Epithelial cell of prostate (primary cell): Measurements from ENCODE around the gene DCLK1.
"Not testable (repeated sequence)": the region's sequence is repeated elsewhere in the genome, so short reads cannot be mapped to it uniquely, and the experiment has no call there.

Experiments used
- DNase-seq: peaks from one replicate; pipeline ENCODE4 v3.0.0-alpha.2; 2011; ENCODE audit warnings: low read depth, low spot score
- H3K27ac ChIP-seq: fragments of 450-650 bp; 2 replicates; pipeline ENCODE4 v1.5.1; 2017; ENCODE audit warnings: mild to moderate bottlenecking

The DCLK1 gene

DNA sequence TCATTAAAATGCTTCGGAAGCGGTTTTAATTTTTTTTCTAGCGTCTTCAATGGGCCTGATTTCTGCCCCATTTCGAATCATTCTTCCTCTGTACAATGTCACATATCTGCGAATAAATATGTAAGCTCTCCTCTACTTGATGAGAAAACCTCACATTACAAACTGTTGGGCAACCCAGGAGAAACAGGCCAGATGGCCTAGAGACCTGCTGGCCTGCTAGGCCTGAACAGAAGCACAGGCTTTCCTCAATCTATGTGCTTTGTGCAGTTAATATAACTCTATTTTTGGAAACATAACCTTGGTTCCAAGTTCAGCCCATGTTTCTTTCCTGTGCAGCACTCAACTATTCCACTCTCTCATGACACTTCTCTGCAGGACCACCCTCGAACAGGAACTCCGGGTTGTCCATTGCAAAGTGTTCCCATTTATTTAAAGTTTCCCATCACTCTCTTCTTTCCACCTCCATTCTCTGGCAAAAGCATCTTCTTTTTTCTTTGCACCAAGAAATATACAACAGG lies 42.0 kb downstream of the DCLK1 start:
- H3K27ac ChIP-seq: no peak overlapping the region
- no peak for DNase-seq

DNA sequence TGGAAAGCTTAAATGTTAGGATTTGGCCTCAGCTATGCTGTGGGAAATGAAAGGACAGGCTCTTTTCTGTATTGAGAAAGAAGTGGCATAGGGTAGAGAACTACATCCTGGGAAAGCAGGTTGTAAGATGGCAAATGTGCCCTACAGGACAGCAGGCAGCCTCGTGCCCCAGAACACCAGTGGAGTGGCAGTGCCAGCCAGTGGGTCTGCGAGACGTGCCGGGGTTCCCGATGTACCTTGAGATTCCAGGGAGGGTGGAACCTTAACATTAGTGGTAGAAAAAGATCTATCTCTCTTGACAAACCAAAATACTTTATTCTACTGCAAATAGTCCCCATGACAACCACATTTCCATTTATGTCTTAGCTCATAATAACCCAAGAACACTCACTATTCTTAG lies 42.7 kb downstream of the DCLK1 start:
- no peak for DNase-seq
- H3K27ac ChIP-seq: no peak overlapping the region

DNA sequence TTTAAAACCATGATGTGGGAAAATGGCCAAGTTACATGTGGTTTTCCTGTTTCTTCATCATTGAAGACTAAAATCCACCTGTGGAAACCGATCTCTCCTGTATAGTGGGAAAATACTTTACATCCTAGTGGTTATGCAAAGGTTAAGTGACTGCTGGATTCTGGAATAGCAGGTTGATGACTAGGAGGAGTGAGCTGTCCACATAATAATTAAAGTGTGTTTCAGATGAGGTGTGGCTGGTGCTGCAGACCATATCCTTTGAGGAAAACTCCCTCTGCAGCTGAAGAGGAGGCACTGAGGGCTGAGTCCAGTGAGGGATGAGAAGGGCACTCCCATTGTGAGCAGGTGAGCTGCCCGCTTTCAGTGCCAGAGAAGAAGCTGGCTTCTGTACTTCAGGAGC lies 43.2 kb downstream of the DCLK1 start:
- peak; percentile 12 for DNase-seq
- H3K27ac ChIP-seq: no peak overlapping the region

DNA sequence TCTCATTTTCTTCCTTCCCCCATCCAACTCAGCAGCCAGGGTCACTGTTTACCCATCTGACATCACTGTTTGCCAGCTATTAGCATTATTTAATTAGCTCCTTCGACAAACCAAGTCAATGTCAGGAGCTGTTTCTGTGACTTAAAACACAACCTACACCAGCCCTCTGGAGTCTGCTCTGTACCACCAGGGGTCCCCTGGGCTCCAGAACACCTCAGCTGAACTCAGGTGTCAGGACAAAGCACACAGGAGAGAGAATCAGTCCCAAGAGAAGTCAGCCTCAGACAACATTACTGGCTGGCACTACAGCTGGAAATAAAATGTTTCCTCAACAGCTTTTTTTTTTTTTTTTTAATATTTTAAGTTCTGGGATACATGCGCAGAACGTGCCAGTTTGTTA lies 45.1 kb downstream of the DCLK1 start:
- no peak overlapping the region for H3K27ac ChIP-seq
- no peak for DNase-seq

DNA sequence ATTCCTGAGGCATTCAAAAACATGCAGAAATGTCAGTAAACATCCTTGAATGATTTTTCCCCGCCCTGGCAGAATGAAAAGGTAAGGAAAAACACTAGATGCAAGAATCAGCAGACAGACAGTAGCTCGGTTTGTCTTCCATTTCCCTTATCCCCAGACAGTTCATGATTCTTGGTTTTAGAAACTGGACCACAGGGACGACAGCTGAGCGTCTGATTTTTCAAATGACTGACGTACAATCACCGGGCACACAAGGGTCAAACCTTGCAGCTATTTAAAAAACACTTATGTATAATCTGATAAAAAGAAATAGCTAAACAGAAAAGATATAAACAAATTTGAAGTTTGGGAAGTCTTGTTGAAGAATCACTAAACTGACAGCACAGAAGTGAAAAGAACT lies 47.1 kb downstream of the DCLK1 start:
- H3K27ac ChIP-seq: no peak overlapping the region
- DNase-seq: no peak

DNA sequence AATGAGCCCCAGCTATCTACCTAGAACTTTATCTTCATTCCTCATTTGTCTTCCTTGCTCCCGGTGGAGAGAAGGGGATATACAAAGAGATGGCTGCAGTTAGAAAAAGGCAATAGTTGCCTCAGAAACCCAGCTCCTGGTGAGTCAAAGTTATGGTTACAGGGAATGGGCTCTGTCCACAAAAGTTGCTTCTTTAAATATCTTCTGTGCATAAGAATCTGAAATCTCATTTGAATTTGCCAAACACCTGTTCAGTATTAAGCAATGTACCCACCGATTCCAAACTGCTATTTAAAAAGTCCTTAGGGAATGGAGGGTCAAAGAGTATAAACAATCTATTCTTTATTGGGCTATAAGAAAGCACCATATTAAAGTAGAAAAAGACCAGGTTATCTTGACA lies 48.4 kb downstream of the DCLK1 start:
- no peak overlapping the region for H3K27ac ChIP-seq
- DNase-seq: no peak

DNA sequence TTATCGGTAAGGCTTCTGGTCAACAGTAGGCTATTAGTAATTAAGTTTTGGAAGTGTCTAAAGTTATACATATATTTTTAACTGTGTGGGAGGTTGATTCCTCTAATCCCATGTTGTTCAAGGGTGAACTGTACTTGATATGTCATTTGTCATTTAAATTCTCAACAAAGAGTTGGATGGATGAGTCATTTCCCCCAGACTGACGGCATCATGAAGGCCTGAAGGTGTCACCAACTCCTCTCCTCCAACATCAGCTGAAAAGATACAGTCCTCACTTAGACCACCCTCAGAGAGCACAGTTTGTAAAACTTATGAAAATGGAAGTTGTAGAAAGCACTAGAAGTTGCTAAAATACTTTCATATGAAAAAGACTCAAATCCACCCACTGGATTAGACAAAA lies 48.8 kb downstream of the DCLK1 start:
- no peak overlapping the region for H3K27ac ChIP-seq
- no peak for DNase-seq

DNA sequence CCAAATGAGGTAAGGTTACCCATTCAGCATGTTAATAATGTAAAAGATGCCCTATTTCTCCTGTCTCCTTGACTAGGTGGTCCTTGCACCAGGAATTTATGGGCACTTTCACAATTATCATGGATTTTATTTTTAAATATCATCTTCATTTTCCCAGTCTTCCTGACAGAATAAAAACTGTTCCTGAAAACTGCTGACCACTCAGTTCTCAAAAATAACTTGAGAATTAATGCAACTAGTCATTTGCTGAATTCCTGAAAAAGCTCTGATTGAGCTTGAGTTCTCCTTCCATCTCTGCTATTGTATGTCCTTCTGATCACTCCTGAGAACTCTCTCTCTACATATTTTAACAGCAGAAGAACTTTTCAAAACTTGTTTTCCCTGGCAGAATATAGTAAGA lies 55.0 kb downstream of the DCLK1 start:
- DNase-seq: no peak
- no peak overlapping the region for H3K27ac ChIP-seq

DNA sequence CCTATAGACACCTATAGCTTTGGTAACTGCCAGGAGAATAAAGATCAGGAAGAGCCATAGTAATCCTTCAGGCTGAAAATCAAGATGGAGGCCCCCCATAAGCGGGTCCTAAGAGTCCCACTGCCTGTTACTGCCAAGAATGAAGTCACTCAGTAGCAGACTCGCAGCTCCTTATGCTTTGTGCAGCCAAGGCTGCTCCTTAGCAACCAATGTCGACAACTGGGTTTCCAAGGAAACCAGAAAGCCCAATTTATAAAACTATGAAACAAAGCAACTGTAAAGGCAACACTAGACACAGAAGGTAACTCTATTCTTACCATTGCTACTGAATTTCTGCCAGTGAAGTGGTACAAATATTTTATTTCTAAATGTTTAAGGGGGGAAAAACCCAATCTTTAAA lies 56.5 kb downstream of the DCLK1 start:
- H3K27ac ChIP-seq: no peak overlapping the region
- DNase-seq: no peak

DNA sequence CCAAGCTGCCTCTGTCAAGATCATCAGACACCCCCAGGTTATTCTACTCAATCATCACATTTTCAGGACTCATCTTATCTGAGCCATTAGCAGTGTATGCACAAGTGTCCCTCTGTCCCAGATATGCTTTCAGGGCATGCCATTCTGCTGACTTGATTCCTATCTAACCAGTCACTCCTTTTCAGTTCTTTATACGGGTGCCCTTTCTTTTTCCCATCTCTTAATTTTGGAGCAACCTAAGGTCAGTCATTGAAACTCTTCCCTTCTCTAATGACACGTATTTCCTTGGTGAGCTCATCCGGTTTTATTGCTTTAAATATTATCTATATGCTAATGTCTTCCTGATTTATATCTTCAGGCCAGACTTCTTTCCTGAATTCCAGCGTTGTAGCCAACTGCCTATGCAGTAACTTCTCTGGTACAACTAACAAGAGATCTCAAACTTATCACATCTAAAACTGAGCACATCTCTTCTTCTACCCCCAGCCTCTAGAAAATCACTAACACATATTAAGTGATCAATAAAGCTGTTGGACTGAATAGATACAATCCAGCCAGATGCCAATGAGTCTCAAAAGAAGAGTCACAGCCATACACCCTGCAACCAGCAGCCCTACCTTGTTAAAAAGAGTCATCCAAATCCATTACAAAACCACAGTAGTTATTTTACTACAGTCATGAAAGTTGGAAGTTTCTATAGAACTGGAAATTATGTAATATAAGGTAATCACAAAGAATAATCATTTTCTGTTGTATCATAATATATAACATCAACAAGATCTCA lies 58.8 kb downstream of the DCLK1 start:
- no peak for DNase-seq
- no peak overlapping the region for H3K27ac ChIP-seq

DNA sequence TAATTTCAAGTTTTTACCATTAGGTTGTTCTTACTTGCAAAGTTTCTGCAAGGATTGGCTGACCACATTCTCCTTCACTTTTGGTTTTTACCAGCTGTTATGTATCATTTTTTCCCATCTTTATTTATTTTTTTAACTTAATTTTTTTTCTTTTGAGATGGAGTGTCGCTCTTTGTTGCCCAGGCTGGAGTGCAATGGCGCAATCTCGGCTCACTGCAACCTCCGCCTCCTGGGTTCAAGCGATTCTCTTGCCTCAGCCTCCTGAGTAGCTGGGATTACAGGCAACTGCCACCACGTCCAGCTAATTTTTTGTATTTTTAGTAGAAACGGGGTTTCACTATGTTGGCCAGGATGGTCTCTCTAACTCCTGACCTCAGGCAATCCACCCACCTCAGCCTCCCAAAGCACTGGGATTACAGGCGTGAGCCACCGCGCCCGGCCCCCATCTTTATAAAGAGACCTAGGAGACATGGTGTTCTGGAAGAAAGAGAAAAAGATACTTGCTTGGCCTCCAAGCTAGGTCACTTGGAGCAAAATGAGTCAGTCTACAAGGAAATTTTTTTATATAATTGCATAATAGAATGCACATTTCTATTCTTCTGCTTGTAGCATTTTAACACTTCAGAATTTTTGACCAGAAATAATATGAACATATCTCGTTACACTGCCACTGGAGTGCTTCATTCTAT lies 60.5 kb downstream of the DCLK1 start:
- not testable (repeated sequence) for DNase-seq, H3K27ac ChIP-seq

DNA sequence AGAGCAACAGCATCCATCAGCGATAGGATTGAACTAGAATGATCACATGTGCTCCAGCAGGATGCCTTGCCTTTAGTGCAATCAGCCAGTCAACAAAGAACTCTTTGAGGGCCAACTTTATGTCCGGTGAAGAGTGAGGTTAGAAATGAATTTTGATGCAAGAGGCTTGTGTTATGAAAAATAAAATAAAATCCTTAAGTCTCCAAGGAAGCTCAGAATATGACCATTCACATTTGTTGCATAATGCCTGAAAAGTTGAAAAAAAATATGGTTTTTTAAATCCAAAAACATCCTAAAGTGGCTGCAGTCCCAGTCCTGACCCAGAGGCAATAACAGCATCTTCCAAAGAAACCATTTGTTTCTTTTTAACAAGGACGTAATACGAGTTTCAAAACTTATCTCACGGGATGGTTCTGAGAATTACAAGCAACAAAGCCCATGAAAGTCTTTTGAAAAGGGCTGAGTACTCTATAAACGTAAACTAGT lies 61.3 kb downstream of the DCLK1 start:
- no peak for DNase-seq
- no peak overlapping the region for H3K27ac ChIP-seq

DNA sequence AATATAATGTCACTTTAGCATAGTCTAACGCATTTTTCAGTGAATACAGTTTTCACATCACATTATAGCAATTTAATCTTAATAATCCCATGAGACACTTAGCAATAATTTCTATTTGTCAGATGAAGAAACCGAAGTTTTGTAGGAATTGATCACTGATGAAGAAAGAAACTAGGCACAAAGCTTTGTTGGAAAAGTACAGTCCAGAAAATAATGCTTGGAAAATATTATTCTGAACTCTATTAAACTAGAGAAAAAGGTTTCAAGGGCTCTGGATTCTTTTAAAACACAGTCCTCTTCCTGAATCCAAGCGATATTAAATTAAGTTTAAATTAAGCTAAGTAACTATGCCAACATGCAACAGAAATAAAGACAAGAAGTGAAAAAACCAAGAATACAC lies 62.2 kb downstream of the DCLK1 start:
- no peak for DNase-seq
- H3K27ac ChIP-seq: no peak overlapping the region

DNA sequence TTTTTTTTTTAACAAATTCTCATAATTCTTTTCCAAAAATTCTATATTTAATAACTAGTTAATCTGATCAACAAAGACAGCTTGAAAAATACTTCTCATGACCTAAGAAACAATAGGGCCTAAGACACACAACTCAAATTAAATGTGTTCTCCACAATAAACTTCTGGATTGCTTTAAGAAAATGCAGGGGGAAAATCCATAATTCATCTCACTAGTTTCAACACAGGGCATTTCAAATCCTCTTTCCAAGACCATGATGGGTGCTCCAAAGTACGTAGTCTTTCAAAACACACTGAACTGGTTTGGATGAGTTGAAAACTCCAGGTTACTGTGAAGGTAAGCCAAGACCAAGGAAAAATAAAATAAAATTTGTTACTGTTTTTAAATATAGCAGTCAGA lies 62.6 kb downstream of the DCLK1 start:
- DNase-seq: no peak
- H3K27ac ChIP-seq: no peak overlapping the region

DNA sequence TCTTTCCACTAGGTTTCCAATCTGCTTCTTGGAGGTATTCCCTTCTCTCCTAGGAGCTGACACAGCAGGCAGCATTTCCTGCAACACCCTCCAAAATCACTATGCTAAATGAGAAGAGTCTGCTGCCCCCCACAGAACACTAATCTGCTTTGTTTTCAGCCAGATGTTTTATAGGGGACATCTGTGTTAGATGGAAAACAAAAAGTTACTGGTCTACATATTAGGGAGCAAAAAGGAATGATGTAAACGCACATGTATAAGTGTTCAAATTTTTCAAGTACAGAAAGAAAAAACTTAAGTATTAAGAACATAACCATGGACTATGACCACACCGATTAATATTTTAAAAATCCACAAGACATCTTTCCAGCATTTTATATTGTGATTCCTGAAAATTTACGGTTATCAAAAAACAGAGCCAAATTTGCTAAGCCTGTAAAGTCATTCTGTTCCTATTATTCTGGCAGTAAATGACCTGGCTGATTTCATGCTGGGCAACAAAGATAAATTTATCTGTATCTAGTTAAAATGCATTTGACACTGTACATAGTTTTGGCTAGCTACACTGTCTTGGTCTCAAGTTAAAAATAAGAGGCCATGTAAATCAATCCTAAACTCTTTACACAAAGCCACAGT lies 63.3 kb downstream of the DCLK1 start:
- no peak for DNase-seq
- H3K27ac ChIP-seq: no peak overlapping the region

DNA sequence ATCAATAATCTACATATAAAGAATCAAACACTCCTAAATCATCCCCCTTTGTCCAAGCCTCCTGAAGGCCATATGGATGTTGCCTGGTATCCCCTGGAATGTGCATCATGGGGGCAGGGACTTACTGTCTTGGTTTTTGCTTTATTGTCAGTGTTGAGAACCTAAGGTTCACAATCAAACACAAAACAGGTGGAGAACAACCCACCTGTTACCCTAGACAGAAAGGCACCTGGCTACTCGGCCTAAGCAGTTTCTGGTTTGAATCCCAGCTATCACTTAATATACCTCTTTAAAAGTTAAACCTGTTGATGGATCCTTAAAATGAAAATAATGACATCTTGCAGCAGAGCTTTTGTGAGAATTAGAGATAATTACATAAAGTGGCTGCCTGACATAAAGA lies 68.9 kb downstream of the DCLK1 start:
- no peak overlapping the region for H3K27ac ChIP-seq
- DNase-seq: no peak

DNA sequence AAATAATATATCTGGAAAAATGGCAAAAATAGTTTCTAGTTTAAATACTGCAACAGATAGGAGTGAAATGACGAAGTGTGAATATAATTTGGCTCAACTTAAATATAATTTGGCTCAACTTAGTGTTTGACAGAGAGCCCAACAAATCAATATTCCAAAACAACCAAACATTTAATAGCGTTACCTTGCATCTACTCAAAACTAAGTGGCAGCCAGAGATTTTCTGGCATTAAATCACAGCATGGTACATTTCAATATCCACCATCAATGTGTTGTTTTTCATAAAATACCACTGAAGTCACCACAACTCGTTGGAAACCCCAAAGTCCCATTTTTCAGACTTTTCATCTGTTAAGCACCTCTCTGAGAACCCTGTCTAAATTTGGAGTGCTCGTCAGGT lies 69.6 kb downstream of the DCLK1 start:
- no peak overlapping the region for H3K27ac ChIP-seq
- no peak for DNase-seq

DNA sequence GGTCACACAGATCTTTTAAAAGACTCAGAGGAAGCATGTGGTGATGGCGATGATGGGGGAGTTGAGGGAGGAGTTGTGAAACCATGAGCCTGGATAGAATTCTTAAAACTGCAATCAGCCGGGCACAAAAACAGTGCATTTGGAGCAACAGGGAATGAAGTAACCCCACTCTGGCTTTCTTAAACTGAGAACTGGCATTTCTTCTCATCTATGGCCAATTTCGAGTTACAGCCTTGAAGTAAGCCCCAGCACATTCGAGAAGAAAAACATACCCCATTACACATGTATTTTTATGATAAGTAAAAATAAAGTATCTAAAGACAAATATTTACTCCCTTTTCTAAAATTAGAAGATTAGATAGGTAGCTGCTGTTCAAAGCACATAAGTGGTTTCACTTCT lies 70.1 kb downstream of the DCLK1 start:
- no peak overlapping the region for H3K27ac ChIP-seq
- no peak for DNase-seq

DNA sequence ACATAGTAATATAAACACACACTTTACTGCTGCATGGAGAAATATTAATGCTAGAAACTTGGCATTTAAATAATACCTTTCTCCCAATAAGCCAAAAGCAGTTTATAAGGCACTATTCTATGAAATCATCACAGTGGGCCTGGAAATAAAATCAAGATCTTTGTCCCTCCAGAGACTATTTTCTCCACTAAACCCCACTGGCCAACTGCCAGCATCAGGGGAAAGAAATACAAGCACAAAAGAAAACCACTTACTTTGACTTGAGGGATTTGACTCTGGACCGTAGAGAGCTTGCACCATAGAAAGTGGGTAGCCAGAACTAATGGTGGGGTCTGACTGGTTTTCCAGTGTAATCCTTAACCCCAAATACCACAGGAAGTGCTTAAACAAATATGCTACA lies 71.9 kb downstream of the DCLK1 start:
- no peak overlapping the region for H3K27ac ChIP-seq
- DNase-seq: no peak

DNA sequence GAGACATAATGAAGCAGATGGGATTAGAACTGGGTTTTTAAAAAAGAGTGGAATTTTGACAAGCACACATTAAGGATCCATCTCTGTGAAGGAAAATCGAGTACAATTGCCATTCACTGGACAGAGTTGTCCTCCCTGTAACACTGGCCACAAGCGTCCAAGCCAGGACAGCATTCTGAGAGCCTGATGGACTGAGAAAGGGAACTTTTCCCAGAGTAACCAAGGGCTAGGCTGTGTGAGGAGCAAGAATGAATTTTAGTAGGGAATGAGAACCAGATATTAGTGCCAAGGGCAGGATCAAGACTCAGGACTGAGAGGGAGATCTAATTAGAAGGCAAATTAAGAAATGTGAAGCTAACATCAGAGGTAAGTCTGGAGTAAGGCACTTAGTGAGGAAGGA lies 73.1 kb downstream of the DCLK1 start:
- no peak for DNase-seq
- no peak overlapping the region for H3K27ac ChIP-seq

DNA sequence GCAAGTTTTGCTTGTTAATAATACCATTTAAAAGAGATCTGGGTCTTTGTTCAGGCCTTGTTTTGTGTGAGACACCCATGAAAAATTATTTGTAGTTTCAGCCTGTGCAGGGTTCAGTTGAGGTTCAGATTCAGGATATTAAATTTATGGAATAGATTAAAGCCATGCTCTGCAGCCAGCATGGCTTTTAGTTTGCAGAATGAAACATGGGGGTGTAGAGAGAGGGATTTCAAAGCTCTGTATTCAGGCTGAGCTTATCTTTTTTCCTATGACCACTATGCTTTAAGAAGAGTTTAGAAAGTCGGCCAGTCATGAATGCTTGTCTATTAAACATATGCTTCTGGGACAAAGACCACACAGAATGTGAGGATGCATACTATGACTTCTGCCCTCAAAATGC lies 73.6 kb downstream of the DCLK1 start:
- no peak overlapping the region for H3K27ac ChIP-seq
- no peak for DNase-seq
